AG04449 (cell line): ENCODE measurements around the gene UBALD1.
"Not testable (repeated sequence)": the region's sequence is repeated elsewhere in the genome, so short reads cannot be mapped to it uniquely, and the experiment has no call there.

Experiments
- CTCF ChIA-PET: fragments of 350-600 bp; formaldehyde crosslinking; extraction: SDS; loops from one replicate; lab custom pipeline; 2021; ENCODE audit warnings: antibody characterized with exemption; lab: Yijun Ruan, JAX
- POLR2A ChIA-PET: fragments of 400-600, 350-600 bp; formaldehyde crosslinking; extraction: SDS; loops from one replicate; lab custom pipeline; 2020; ENCODE audit warnings: antibody characterized with exemption, inconsistent platforms; lab: Yijun Ruan, JAX
- DNase-seq: peaks from one replicate; pipeline ENCODE4 v3.0.0-alpha.2; 2010; ENCODE audit warnings: low read depth, low spot score
- H3K4me3 ChIP-seq: 2 replicates; pipeline ENCODE4 v1.5.1; 2011; ENCODE audit warnings: low read depth, mild to moderate bottlenecking, control low read depth, low read length
- CTCF ChIP-seq: IDR thresholded peaks from one replicate; pipeline ENCODE4 v1.5.1; 2011; ENCODE audit warnings: mild to moderate bottlenecking, moderate library complexity, low read length, control low read depth, inconsistent platforms; ENCODE audit not compliant: insufficient read depth; ENCODE audit errors: missing control alignments

The UBALD1 gene

GRCh38 chr16:4654011-4654963 is 39.6 kb upstream of the UBALD1 start:
- POLR2A ChIA-PET = no interaction called here
- DNase-seq = no peak
- no peak overlapping the region for H3K4me3 ChIP-seq
- no peak for TF ChIP-seq CTCF
- CTCF ChIA-PET = no interaction called here

- DNase-seq = no peak
- no peak overlapping the region for H3K4me3 ChIP-seq
- CTCF ChIA-PET = no interaction called here
- POLR2A ChIA-PET = no interaction called here
- no peak for TF ChIP-seq CTCF
These were observed 37.9 kb upstream of the UBALD1 start for GRCh38 chr16:4652561-4652960.

GRCh38 chr16:4651827-4652226 is 37.1 kb upstream of the UBALD1 start:
- DNase-seq = no peak
- H3K4me3 ChIP-seq = no peak overlapping the region
- ChIA-PET CTCF (interaction anchor here (0.8 to 3.3 kb wide), 7 partner anchors 7 to 34 kb away, joined by 3 to 17 read pairs (median 6); partner anchors contain the start of gene MGRN1), POLR2A (no interaction called here)
- no peak for TF ChIP-seq CTCF

GRCh38 chr16:4650443-4651074 is 35.9 kb upstream of the UBALD1 start:
- ChIA-PET POLR2A (interaction anchor here (0.6 kb wide), 1 partner anchor 372 kb away, joined by 4 read pairs; no protein-coding TSS in a partner anchor), CTCF (interaction anchor here (0.7 to 3.3 kb wide), 14 partner anchors 8 to 143 kb away, joined by 3 to 17 read pairs (median 6); partner anchors contain the start of gene MGRN1)
- TF ChIP-seq CTCF = peak; percentile 63
- H3K4me3 ChIP-seq, DNase-seq: not testable (repeated sequence)

GRCh38 chr16:4649744-4650442 is 35.2 kb upstream of the UBALD1 start:
- DNase-seq = no peak
- no peak for TF ChIP-seq CTCF
- H3K4me3 ChIP-seq = no peak overlapping the region
- ChIA-PET CTCF (interaction anchor here (0.7 to 3.3 kb wide), 13 partner anchors 8 to 43 kb away, joined by 3 to 17 read pairs (median 6); partner anchors contain the start of gene MGRN1), POLR2A (interaction anchor here (0.6 kb wide), 1 partner anchor 373 kb away, joined by 4 read pairs; no protein-coding TSS in a partner anchor)
